ENCODE results near the gene CPB1.

CPB1 gene

DNA sequence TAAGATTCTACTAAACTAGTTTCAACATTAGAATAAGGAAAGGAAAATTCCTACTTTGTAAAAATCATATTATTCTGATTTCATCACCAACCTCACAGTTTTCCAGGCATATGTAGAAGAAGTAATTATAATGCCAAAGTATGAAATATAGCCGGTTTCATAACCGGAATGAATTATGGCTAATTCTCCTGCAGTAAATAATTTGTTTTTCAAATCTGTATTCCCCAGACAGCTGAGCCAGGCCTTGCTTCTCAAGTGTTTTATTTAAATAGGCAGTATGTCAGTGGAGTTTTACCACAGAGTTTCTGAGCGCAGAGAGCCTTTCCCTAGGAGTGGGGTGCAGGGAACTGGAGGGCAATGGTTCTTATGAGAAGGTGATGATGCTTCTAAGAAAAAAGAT lies 28.8 kb downstream of the CPB1 start:
- TF ChIP-seq, protein P1, sequence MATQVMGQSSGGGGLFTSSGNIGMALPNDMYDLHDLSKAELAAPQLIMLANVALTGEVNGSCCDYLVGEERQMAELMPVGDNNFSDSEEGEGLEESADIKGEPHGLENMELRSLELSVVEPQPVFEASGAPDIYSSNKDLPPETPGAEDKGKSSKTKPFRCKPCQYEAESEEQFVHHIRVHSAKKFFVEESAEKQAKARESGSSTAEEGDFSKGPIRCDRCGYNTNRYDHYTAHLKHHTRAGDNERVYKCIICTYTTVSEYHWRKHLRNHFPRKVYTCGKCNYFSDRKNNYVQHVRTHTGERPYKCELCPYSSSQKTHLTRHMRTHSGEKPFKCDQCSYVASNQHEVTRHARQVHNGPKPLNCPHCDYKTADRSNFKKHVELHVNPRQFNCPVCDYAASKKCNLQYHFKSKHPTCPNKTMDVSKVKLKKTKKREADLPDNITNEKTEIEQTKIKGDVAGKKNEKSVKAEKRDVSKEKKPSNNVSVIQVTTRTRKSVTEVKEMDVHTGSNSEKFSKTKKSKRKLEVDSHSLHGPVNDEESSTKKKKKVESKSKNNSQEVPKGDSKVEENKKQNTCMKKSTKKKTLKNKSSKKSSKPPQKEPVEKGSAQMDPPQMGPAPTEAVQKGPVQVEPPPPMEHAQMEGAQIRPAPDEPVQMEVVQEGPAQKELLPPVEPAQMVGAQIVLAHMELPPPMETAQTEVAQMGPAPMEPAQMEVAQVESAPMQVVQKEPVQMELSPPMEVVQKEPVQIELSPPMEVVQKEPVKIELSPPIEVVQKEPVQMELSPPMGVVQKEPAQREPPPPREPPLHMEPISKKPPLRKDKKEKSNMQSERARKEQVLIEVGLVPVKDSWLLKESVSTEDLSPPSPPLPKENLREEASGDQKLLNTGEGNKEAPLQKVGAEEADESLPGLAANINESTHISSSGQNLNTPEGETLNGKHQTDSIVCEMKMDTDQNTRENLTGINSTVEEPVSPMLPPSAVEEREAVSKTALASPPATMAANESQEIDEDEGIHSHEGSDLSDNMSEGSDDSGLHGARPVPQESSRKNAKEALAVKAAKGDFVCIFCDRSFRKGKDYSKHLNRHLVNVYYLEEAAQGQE (IDR thresholded peaks at IDR 0.05; ENCODE audit: insufficient read depth in 1 of 2, low read depth in 2 of 2, low read length in 2 of 2): no peak
- no peak for TF ChIP-seq TAF1 (IDR thresholded peaks at IDR 0.05; ENCODE audit: borderline replicate concordance, insufficient read depth, low read length)
- no peak for TF ChIP-seq POLR2AphosphoS5 (IDR thresholded peaks at IDR 0.05; ENCODE audit: low read depth, low read length)
- no peak for TF ChIP-seq SIN3A (IDR thresholded peaks at IDR 0.05; ENCODE audit: borderline replicate concordance, insufficient read depth, low read length)
- TF ChIP-seq FOXP2 (optimal IDR thresholded peaks at IDR 0.05; ENCODE audit: borderline replicate concordance, extremely low read depth, extremely low read length, insufficient read depth): no peak

DNA sequence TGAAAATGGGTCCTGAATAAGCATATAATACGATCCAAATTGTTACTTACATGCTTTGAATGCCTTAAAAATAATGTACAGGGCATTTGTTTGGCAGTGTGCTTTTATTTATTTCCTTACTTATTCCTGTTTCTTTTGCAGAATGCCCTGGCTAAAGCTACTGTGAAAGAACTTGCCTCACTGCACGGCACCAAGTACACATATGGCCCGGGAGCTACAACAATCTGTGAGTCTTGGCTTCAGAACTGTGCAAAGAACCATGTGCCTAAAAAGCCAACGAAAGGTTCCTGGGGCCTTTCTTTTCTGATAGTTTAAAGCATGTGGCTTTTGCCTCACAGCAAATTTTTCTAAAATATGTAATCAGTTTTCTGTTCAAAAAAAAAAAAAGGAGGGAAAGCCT lies 29.7 kb downstream of the CPB1 start:
- TF ChIP-seq TAF1 (IDR thresholded peaks at IDR 0.05; ENCODE audit: borderline replicate concordance, insufficient read depth, low read length) (no peak), FOXP2 (optimal IDR thresholded peaks at IDR 0.05; ENCODE audit: borderline replicate concordance, extremely low read depth, extremely low read length, insufficient read depth) (no peak), SIN3A (IDR thresholded peaks at IDR 0.05; ENCODE audit: borderline replicate concordance, insufficient read depth, low read length) (no peak), POLR2AphosphoS5 (IDR thresholded peaks at IDR 0.05; ENCODE audit: low read depth, low read length) (no peak)
- TF ChIP-seq, protein P1 (IDR thresholded peaks at IDR 0.05; ENCODE audit: insufficient read depth in 1 of 2, low read depth in 2 of 2, low read length in 2 of 2): no peak

DNA sequence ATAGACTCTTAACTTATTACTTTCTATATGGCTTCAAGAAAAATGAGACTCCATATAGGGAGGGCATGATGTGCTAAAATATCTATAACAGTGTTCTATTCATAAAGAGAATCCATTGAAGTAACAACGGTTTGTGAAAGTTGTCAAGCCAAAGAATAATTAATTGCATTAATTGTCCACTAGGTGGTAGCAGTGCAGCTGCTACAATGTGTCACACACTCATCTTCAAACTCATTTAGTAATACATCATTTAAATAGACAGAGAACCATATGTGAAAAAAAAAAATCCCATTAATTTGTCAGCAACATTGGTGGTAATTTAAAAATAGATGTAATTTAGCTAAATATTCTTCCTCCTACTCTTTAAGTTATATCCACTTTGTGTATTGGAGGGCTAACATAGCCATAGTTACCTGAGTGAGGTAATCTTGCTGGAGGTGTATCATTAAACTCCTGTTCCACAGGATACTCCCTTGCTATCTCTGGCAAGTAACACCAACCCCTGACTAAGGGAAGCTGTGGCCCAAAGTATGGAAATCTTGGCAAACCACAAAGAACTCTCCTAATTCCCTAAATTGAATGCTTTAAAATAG lies 33.8 kb downstream of the CPB1 start:
- TF ChIP-seq TAF1 (IDR thresholded peaks at IDR 0.05; ENCODE audit: borderline replicate concordance, insufficient read depth, low read length): no peak
- no peak for TF ChIP-seq SIN3A (IDR thresholded peaks at IDR 0.05; ENCODE audit: borderline replicate concordance, insufficient read depth, low read length)
- no peak for TF ChIP-seq FOXP2 (optimal IDR thresholded peaks at IDR 0.05; ENCODE audit: borderline replicate concordance, extremely low read depth, extremely low read length, insufficient read depth)
- TF ChIP-seq, protein P1 (IDR thresholded peaks at IDR 0.05; ENCODE audit: insufficient read depth in 1 of 2, low read depth in 2 of 2, low read length in 2 of 2): no peak
- no peak for TF ChIP-seq POLR2AphosphoS5 (IDR thresholded peaks at IDR 0.05; ENCODE audit: low read depth, low read length)

DNA sequence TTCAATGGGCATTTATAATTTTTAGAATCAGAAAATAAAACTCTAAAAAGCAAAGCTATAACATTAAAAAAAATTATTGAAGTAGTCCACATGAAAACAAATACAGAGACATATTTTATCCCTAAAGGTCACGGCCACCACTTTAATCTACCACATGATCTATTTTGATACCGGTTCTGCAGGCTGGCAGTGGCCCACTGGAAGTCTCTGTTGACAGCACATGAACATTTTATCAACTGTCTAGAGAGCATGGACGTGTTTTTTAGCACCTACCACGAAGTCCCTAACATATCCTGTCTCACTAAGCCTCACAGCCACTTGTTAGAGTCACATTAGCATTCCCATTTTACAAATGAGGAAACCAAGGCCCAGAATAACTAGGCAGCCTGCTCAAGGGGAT lies 35.7 kb downstream of the CPB1 start:
- TF ChIP-seq, protein P1 (IDR thresholded peaks at IDR 0.05; ENCODE audit: insufficient read depth in 1 of 2, low read depth in 2 of 2, low read length in 2 of 2): no peak
- TF ChIP-seq FOXP2 (optimal IDR thresholded peaks at IDR 0.05; ENCODE audit: borderline replicate concordance, extremely low read depth, extremely low read length, insufficient read depth): no peak
- no peak for TF ChIP-seq POLR2AphosphoS5 (IDR thresholded peaks at IDR 0.05; ENCODE audit: low read depth, low read length)
- no peak for TF ChIP-seq SIN3A (IDR thresholded peaks at IDR 0.05; ENCODE audit: borderline replicate concordance, insufficient read depth, low read length)
- no peak for TF ChIP-seq TAF1 (IDR thresholded peaks at IDR 0.05; ENCODE audit: borderline replicate concordance, insufficient read depth, low read length)

All from PFSK-1 (cell line).